Activated naive CD8-positive, alpha-beta T cell (primary cell): ENCODE measurements around the gene ZBTB12.

Source experiments
- H3K27ac Mint-ChIP-seq: one replicate; pipeline ENCODE4 v1.8.0; 2021; ENCODE audit warnings: mixed read lengths
- H3K27me3 Mint-ChIP-seq: one replicate; pipeline ENCODE4 v1.8.0; 2021; ENCODE audit warnings: mixed read lengths
- H3K36me3 Mint-ChIP-seq: one replicate; pipeline ENCODE4 v1.8.0; 2021; ENCODE audit warnings: mixed read lengths
- H3K4me1 Mint-ChIP-seq: one replicate; pipeline ENCODE4 v1.8.0; 2021; ENCODE audit warnings: low read depth, mixed read lengths
- H3K4me3 Mint-ChIP-seq: one replicate; pipeline ENCODE4 v1.8.0; 2021; ENCODE audit warnings: mild to moderate bottlenecking, mixed read lengths
- H3K9me3 Mint-ChIP-seq: one replicate; pipeline ENCODE4 v1.8.0; 2021; ENCODE audit warnings: low read depth, mixed read lengths

ZBTB12 gene

GRCh38 chr6:31892821-31893220 lies 9.1 kb downstream of the ZBTB12 start:
- Mint-ChIP-seq H3K27me3 (no peaks in the 10 kb centered on the region), H3K4me3 (no peak overlapping the region), H3K9me3 (no peaks in the 10 kb centered on the region), H3K4me1 (peaks cover 12% of the 10 kb centered on the region), H3K27ac (no peak overlapping the region), H3K36me3 (peaks cover 3% of the 10 kb centered on the region)

DNA sequence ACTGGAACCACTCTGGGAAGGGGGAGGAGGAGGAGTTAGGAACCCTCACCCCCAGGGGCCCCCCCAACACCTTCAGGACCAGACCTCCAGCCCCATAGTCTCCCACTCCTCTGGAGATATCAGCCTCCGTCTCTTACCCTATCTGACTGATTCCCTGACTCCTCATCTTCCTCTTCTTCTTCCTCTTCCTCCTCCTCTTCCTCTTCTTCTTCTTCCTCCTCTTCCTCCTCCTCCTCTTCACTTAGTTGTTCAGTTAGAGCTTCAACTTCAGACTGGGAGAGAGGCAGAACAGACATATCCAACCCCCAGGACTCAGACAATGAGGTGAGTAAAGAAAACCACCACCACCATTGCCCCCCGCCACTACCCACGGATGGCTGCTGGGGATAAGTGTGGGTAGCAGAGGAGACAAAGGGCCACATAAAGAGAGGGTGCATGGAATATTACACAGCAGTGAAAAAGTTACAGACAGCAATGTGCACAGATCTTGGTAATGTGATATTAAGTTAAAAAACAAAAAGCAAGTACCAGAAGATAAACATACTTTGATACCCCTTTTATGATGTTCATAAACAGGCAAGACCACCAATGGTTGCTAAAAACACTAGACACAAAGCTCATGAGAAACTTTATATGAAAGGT lies 12.4 kb downstream of the ZBTB12 start:
- H3K4me1 Mint-ChIP-seq = peaks cover 2% of the 10 kb centered on the region
- no peaks in the 10 kb centered on the region for H3K9me3 Mint-ChIP-seq
- peaks cover 6% of the 10 kb centered on the region for H3K36me3 Mint-ChIP-seq
- H3K27ac Mint-ChIP-seq = no peak overlapping the region
- no peak overlapping the region for H3K4me3 Mint-ChIP-seq
- H3K27me3 Mint-ChIP-seq = no peaks in the 10 kb centered on the region

- H3K27me3 Mint-ChIP-seq = no peaks in the 10 kb centered on the region
- peaks cover 6% of the 10 kb centered on the region for H3K36me3 Mint-ChIP-seq
- H3K4me1 Mint-ChIP-seq = peaks cover 1% of the 10 kb centered on the region
- H3K4me3 Mint-ChIP-seq = no peak overlapping the region
- H3K9me3 Mint-ChIP-seq = no peaks in the 10 kb centered on the region
- H3K27ac Mint-ChIP-seq = no peak overlapping the region
Observed at GRCh38 chr6:31888276-31889258, 13.3 kb downstream of the ZBTB12 start.

DNA sequence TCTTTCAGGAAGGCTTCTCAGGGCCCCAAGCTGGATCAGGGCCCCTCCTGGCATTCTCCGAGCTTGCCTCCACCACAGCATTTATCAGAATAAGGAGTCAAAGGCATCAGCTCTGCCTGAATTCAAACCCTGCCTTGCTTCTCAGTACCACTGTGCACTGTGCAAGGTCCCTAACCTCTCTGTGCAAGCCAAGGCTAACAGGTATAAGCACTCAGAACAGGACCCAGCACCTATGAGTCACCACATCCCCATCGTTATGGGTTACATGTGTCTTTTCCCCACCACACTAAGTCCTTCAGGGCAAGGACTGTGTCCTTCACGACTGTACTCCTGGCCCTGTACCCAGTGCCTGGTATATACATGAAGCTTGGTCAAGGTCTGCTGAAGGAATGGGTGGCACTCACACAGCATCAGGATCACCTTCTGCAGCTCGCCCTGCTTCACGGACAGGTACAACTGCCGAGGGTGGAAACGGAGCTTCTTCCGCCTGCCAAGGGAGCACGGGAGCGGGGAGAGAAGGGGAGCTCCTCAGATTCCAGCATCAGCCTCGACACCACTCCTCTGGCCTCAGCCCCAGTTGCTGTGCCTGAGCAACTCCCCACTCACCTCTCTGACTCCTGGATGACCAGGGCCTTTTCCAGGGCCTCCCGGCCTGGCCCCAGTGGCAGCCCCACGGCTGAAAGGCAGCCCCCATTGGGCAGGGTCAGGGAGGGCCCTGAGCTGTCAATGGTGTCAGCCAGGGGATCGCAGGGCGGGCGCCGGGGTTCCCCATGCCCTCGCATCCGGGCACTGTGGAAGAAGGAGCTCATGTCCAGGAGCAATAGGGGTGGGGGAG lies 14.5 kb downstream of the ZBTB12 start:
- Mint-ChIP-seq H3K27ac (no peak overlapping the region), H3K9me3 (no peaks in the 10 kb centered on the region), H3K27me3 (no peaks in the 10 kb centered on the region), H3K36me3 (peaks cover 6% of the 10 kb centered on the region), H3K4me1 (no peaks in the 10 kb centered on the region), H3K4me3 (no peak overlapping the region)

DNA sequence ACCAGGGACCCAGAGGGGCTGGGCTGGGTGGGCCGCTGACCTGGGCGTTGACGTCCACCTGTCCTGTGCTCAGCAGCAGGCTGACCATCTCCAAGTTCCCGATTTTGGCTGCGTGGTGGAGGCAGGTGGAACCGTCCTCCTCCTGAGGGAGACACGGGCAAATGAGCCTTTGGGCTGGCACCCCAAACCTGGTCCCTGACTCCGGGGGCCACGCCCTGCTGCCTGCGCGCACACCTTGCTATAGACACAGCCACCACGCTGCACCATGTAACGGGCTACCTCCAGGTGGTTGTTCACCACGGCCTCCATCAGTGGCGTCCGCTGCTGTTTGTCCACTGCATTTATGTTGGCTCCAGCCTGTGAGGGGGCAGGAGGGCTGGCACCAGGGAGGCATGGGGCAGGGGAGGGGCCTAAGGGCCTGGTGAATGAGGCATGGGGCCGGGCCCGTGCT lies 15.3 kb downstream of the ZBTB12 start:
- no peaks in the 10 kb centered on the region for H3K27me3 Mint-ChIP-seq
- H3K4me3 Mint-ChIP-seq = no peak overlapping the region
- H3K36me3 Mint-ChIP-seq = peaks cover 6% of the 10 kb centered on the region
- H3K27ac Mint-ChIP-seq = no peak overlapping the region
- no peaks in the 10 kb centered on the region for H3K9me3 Mint-ChIP-seq
- no peaks in the 10 kb centered on the region for H3K4me1 Mint-ChIP-seq

DNA sequence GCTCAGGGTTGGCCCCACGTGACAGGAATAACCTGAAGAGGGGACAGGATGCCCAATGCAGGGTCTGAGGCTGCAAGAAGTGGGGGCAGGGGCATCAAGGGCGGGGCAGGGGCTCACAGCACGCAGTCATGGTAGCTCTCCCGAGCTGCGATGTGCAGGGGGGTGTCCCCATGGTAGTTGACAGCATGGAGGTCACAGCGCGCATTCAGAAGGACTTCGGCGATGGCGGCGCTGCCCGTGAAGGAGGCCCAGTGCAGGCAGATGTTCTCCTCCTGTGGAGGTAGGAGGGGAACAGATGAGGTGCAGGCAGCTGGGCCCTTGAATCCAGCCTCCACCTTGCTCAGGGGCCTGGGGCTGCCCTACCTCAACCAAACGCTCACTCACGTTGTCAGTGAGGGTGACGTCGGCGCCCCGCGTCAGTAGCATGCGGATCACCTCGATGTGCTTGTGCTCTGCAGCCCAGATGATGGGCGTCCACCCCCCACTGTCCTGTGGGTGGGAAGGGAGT lies 17.3 kb downstream of the ZBTB12 start:
- no peak overlapping the region for H3K4me3 Mint-ChIP-seq
- no peak overlapping the region for H3K27ac Mint-ChIP-seq
- H3K9me3 Mint-ChIP-seq = no peaks in the 10 kb centered on the region
- peaks cover 10% of the 10 kb centered on the region for H3K36me3 Mint-ChIP-seq
- no peaks in the 10 kb centered on the region for H3K4me1 Mint-ChIP-seq
- H3K27me3 Mint-ChIP-seq = no peaks in the 10 kb centered on the region

GRCh38 chr6:31883676-31884075 lies 18.2 kb downstream of the ZBTB12 start:
- no peaks in the 10 kb centered on the region for H3K27me3 Mint-ChIP-seq
- H3K4me3 Mint-ChIP-seq = no peak overlapping the region
- peaks cover 10% of the 10 kb centered on the region for H3K36me3 Mint-ChIP-seq
- no peak overlapping the region for H3K27ac Mint-ChIP-seq
- no peaks in the 10 kb centered on the region for H3K9me3 Mint-ChIP-seq
- H3K4me1 Mint-ChIP-seq = no peaks in the 10 kb centered on the region

DNA sequence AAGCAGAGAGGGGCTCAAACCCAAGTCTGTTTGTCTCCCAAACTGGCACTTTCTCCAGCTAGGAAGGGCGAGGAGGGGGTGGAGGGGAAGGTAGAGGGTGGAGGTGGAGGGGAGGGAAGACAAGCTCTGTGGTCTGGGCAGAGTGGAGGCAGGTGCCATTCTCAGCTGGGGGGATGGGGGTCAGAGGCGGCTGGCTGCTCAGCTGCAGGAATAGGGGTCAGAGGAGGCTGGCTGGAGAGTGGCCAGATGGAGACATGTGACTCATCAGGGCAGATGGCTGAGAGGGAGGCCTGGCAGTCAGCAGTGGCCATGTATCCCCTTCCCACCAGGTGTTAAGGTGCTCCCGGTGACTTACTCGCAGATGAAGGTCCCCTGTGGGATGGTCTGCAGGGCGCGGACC lies 19.5 kb downstream of the ZBTB12 start:
- Mint-ChIP-seq H3K4me3 (no peak overlapping the region), H3K27me3 (no peaks in the 10 kb centered on the region), H3K36me3 (peaks cover 10% of the 10 kb centered on the region), H3K27ac (no peak overlapping the region), H3K4me1 (no peaks in the 10 kb centered on the region), H3K9me3 (no peaks in the 10 kb centered on the region)

DNA sequence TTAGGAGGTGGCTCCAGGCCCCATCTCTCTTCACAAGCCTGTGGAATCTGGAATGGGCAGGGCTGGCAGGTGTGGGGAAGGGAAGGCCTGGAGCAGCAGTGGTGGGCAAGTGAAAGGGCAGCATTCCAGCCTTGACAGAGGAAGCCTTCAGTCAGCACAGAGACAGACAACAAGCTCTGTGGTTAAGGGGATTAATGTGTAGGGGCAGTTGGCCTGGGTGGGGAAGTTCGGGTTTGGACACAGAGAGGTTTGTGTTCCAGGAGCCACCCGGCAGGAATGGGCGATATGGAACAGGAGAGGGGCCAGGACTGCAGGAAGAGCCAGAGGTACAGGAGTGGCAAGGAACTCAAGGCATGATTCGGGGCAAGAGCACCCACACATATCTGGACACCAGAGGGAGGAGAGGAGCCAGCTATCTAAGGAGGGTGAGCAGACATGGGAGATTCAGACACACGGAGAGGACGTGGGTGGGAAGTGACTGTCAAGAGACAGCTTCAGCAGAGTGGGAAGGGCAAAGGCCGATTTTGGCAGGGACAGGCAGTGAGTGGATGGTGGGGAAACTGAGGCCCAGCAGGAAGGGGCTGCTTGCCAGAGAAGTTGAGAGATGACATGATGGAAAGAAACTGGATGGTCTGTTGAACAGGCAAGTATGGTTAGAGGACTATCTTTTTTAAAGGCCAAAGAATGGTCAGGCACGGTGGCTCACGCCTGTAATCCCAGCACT lies 20.6 kb downstream of the ZBTB12 start:
- Mint-ChIP-seq H3K27ac (no peak overlapping the region), H3K4me1 (no peaks in the 10 kb centered on the region)

DNA sequence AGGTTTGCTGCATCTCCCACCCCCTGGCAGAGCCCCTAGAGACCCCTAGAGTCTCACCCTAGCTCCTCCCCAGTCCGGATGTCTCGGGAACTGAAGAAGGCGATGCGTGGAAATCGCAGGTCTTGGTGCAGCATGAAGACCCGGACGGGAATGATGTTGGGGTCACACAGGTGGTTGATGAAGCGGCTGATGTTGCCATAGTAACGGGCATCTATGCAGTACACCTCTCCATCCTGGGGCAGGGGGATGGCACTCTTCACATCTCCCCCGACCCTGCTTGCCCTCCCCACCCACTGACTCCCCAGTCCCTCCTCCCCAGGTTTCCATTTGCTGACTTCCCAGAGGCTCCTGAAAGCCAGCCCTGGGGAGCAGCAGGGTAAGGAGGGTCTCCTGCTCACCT lies 21.3 kb downstream of the ZBTB12 start:
- H3K9me3 Mint-ChIP-seq = no peaks in the 10 kb centered on the region
- H3K27me3 Mint-ChIP-seq = no peaks in the 10 kb centered on the region
- no peaks in the 10 kb centered on the region for H3K4me1 Mint-ChIP-seq
- peaks cover 7% of the 10 kb centered on the region for H3K36me3 Mint-ChIP-seq
- H3K4me3 Mint-ChIP-seq = no peak overlapping the region
- no peak overlapping the region for H3K27ac Mint-ChIP-seq

More for the DNA sequence above, 20.6 kb downstream of the ZBTB12 start:
- no peaks in the 10 kb centered on the region for H3K9me3 Mint-ChIP-seq
- H3K4me3 Mint-ChIP-seq = no peak overlapping the region
- H3K27me3 Mint-ChIP-seq = no peaks in the 10 kb centered on the region
- peaks cover 10% of the 10 kb centered on the region for H3K36me3 Mint-ChIP-seq

DNA sequence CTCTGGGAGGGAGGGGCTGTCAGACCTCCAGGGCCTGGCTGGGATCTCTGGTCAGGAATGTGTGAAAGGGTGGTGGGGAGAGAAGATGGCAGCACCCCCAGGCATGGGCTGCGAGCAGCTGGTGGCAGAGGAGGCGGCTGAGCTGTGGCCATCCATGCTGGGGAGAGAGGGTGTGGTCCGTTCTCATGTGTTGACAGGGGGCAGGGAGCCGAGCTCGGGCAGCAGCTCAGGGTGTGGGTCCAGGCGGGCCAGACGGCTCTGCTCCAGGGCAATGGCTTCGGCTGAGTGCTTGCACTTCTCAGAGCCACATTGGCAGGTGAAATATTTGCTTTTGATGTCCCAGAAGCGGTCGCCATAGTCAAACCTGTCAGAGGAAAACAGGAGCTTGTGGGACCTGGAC lies 22.0 kb downstream of the ZBTB12 start:
- H3K4me1 Mint-ChIP-seq = no peaks in the 10 kb centered on the region
- no peak overlapping the region for H3K27ac Mint-ChIP-seq
- H3K36me3 Mint-ChIP-seq = peaks cover 7% of the 10 kb centered on the region
- no peaks in the 10 kb centered on the region for H3K27me3 Mint-ChIP-seq
- H3K9me3 Mint-ChIP-seq = no peaks in the 10 kb centered on the region
- H3K4me3 Mint-ChIP-seq = no peak overlapping the region

GRCh38 chr6:31879143-31879542 lies 22.7 kb downstream of the ZBTB12 start:
- Mint-ChIP-seq H3K27me3 (no peaks in the 10 kb centered on the region), H3K27ac (no peak overlapping the region), H3K4me1 (no peaks in the 10 kb centered on the region), H3K4me3 (no peak overlapping the region), H3K36me3 (peaks cover 7% of the 10 kb centered on the region), H3K9me3 (no peaks in the 10 kb centered on the region)

- Mint-ChIP-seq H3K27me3 (no peaks in the 10 kb centered on the region), H3K36me3 (peaks cover 7% of the 10 kb centered on the region), H3K9me3 (no peaks in the 10 kb centered on the region), H3K4me1 (no peaks in the 10 kb centered on the region), H3K4me3 (no peak within 1 kb of the TSS), H3K27ac (no peak within 1 kb of the TSS)
Observed at GRCh38 chr6:31878726-31879125, 23.2 kb downstream of the ZBTB12 start, which contains the start of gene SLC44A4. Gene SLC44A4 (minus strand): TSS chr6:31878997. CDS start chr6:31878980, 17 bp downstream.

DNA sequence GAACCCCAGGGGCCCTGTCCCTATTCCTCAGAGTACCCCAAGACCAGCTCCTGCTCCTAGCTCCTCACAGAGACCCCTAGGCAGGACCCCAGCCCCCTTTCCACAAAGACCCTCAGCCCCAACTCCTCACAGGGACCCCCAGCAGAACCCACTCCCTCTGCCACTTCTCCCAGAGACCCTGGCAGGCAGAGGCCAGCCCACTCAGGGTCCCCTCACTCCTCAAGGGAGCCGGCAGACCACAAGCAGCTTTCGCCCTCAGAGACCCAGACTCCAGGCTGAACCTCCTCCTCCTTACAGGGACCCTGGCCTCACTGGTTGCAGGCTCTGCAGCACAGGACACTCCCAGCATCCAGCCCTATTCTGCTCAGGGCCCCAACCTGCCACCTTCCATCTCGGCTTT lies 23.7 kb downstream of the ZBTB12 start:
- no peaks in the 10 kb centered on the region for H3K9me3 Mint-ChIP-seq
- H3K4me1 Mint-ChIP-seq = no peaks in the 10 kb centered on the region
- no peak overlapping the region for H3K27ac Mint-ChIP-seq
- no peak overlapping the region for H3K4me3 Mint-ChIP-seq
- peaks cover 7% of the 10 kb centered on the region for H3K36me3 Mint-ChIP-seq
- no peaks in the 10 kb centered on the region for H3K27me3 Mint-ChIP-seq
